SK-N-SH treated with all-trans-retinoic acid at 6 μM for 48 hours (cell line): ENCODE measurements around the gene SMAD9.

Experiments used
- ARNTL ChIP-seq: fragments of 450-650 bp; formaldehyde crosslinking; IDR thresholded peaks from 2 replicates; pipeline ENCODE4 v1.5.0; 2020; ENCODE audit warnings: low read depth, mild to moderate bottlenecking, moderate library complexity, borderline replicate concordance
- GLIS3 ChIP-seq: fragments of 250-450 bp; sonication (Bioruptor Pico); IDR thresholded peaks from 2 replicates; pipeline ENCODE4 v1.5.0; 2020; ENCODE audit warnings: mild to moderate bottlenecking, moderate library complexity
- ISL1 ChIP-seq: fragments of 250-450 bp; sonication (Bioruptor Pico); IDR thresholded peaks from 2 replicates; pipeline ENCODE4 v2.1.2; 2022; ENCODE audit warnings: mild to moderate bottlenecking, moderate library complexity
- OSR1 ChIP-seq: fragments of 250-450 bp; sonication (Bioruptor Pico); IDR thresholded peaks from 2 replicates; pipeline ENCODE4 v1.8.0; 2022; ENCODE audit warnings: moderate library complexity, mild to moderate bottlenecking, inconsistent platforms
- PATZ1 ChIP-seq: fragments of 250-450 bp; sonication (Bioruptor Pico); IDR thresholded peaks from 2 replicates; pipeline ENCODE4 v1.8.0; 2020; ENCODE audit warnings: mild to moderate bottlenecking, moderate library complexity, borderline replicate concordance
- POU6F1 ChIP-seq: fragments of 250-450 bp; sonication (Bioruptor Pico); IDR thresholded peaks from 2 replicates; pipeline ENCODE4 v1.8.0; 2021; ENCODE audit warnings: low read depth, mild to moderate bottlenecking, moderate library complexity, borderline replicate concordance
- RARB ChIP-seq: fragments of 250-450 bp; sonication (Bioruptor Pico); IDR thresholded peaks from 2 replicates; pipeline ENCODE4 v1.8.0; 2021; ENCODE audit warnings: mild to moderate bottlenecking, moderate library complexity
- TCF4 ChIP-seq: fragments of 250-450 bp; sonication (Bioruptor Pico); IDR thresholded peaks from 2 replicates; pipeline ENCODE4 v1.8.0; 2021; ENCODE audit warnings: mild to moderate bottlenecking, moderate library complexity, borderline replicate concordance
- TOX ChIP-seq: fragments of 250-450 bp; sonication (Bioruptor Pico); IDR thresholded peaks from 2 replicates; pipeline ENCODE4 v1.8.0; 2021; ENCODE audit warnings: mild to moderate bottlenecking, moderate library complexity, borderline replicate concordance
- TSHZ2 ChIP-seq: fragments of 250-450 bp; sonication (Bioruptor Pico); IDR thresholded peaks from 2 replicates; pipeline ENCODE4 v1.5.0; 2020; ENCODE audit warnings: mild to moderate bottlenecking, moderate library complexity
- ZFP3 ChIP-seq: fragments of 250-450 bp; sonication (Bioruptor Pico); IDR thresholded peaks from 2 replicates; pipeline ENCODE4 v1.5.0; 2020; ENCODE audit warnings: mild to moderate bottlenecking, moderate library complexity
- ZNF70 ChIP-seq: fragments of 450-650 bp; formaldehyde crosslinking; IDR thresholded peaks from 2 replicates; pipeline ENCODE4 v1.5.0; 2020; ENCODE audit warnings: mild to moderate bottlenecking, moderate library complexity

- TF ChIP-seq ARNTL (CRISPR knock-in tag) (no peak), TOX (CRISPR knock-in tag) (no peak), TSHZ2 (CRISPR knock-in tag) (no peak), ZFP3 (CRISPR knock-in tag) (no peak), POU6F1 (no peak), PATZ1 (no peak), ISL1 (CRISPR knock-in tag) (no peak), ZNF70 (CRISPR knock-in tag) (no peak), GLIS3 (CRISPR knock-in tag) (no peak), RARB (CRISPR knock-in tag) (no peak), OSR1 (CRISPR knock-in tag) (no peak), TCF4 (CRISPR knock-in tag) (no peak)
Measured at GRCh38 chr13:36921631-36922301, 1.7 kb upstream of the SMAD9 start.
